ENCODE measurements around the gene CNOT3.

- TF ChIP-seq SNAI2 (CRISPR knock-in tag; IDR thresholded peaks at IDR 0.05) (no peak), RARB (CRISPR knock-in tag; IDR thresholded peaks at IDR 0.05) (no peak), ISL1 (CRISPR knock-in tag; IDR thresholded peaks at IDR 0.05) (no peak), GLIS3 (CRISPR knock-in tag; IDR thresholded peaks at IDR 0.05) (no peak), ZNF8 (CRISPR knock-in tag; IDR thresholded peaks at IDR 0.05) (no peak), ZFP3 (CRISPR knock-in tag; IDR thresholded peaks at IDR 0.05) (no peak), TOX (CRISPR knock-in tag; IDR thresholded peaks at IDR 0.05; ENCODE audit: borderline replicate concordance) (no peak), PATZ1 (CRISPR knock-in tag; IDR thresholded peaks at IDR 0.05; ENCODE audit: borderline replicate concordance) (no peak), TCF4 (CRISPR knock-in tag; IDR thresholded peaks at IDR 0.05; ENCODE audit: borderline replicate concordance) (no peak), ESRRG (CRISPR knock-in tag; IDR thresholded peaks at IDR 0.05) (no peak)
Measured at GRCh38 chr19:54136864-54137698, 481 bp upstream of the CNOT3 start.

All from SK-N-SH treated with all-trans-retinoic acid at 6 μM for 48 hours (cell line).